OCI-LY3 (cell line): ENCODE measurements around the gene ADAM11.

Source experiments
- CTCF ChIP-seq: fragments of 200-600, 300-600 bp; sonication (generic); IDR thresholded peaks from 2 replicates; pipeline ENCODE4 v1.5.1; 2014; ENCODE audit warnings: antibody characterized with exemption, low read length, low read depth
- EZH2phosphoT487 ChIP-seq: fragments of 200-600 bp; shearing (Covaris generic); IDR thresholded peaks from 2 replicates; pipeline ENCODE4 v1.6.1; 2018; ENCODE audit warnings: antibody characterized with exemption, mixed run types, low read depth

GRCh38 chr17:44807093-44807816 is 48.5 kb downstream of the ADAM11 start:
- TF ChIP-seq CTCF (no peak), EZH2phosphoT487 (no peak)
